ENCODE data around the gene CD99. TPM values are rescaled to one million over a fixed set of nuclear protein-coding genes. Genes with fewer than 3 reads are reported as not detected.

CD99 gene
- total and polyA plus RNA-seq, 2 experiments from 2014 or later: 28.5 to 43.1 TPM

DNA sequence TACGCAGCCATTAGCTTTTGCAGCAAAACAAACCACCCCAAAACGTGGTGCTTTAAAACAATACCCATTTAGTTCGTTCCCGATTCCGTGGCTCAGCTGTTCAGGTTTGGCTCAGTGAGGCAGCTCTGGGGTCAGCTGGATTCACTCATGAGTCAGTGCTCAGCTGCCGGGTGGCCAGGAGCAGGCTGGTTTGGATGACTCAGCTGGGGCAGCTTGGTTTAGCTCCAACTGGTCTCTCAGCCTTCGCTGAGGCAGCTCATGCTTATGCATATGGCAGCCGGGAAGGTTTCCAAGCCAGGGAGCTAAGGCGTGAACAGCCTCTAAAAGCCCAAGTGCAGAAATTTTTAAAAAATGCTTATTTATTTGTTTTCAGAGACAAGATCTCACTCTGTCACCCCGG lies 13.3 kb upstream of the CD99 start:
- H3K4me1 ChIP-seq (ENCODE audit: insufficient read depth): no peaks in the 10 kb centered on the region
- no peaks in the 10 kb centered on the region for H3K36me3 ChIP-seq (ENCODE audit: insufficient read depth)
- no peaks in the 10 kb centered on the region for H3K79me2 ChIP-seq (replicated peaks; ENCODE audit: insufficient read depth)
- Mint-ChIP-seq H3K9me3 (no peaks in the 10 kb centered on the region), H3K27ac (no peak overlapping the region), H3K36me3 (ENCODE audit: low read depth) (no peaks in the 10 kb centered on the region; the same call in 2 of the 3 replicates), H3K4me3 (no peak overlapping the region), H3K4me1 (no peaks in the 10 kb centered on the region; the same call in 2 of the 3 replicates), H3K27me3 (ENCODE audit: insufficient read depth, low read depth, poor library complexity) (no peaks in the 10 kb centered on the region)
- no peaks in the 10 kb centered on the region for H3K27me3 ChIP-seq (ENCODE audit: insufficient read depth)
- TF ChIP-seq, protein P1, sequence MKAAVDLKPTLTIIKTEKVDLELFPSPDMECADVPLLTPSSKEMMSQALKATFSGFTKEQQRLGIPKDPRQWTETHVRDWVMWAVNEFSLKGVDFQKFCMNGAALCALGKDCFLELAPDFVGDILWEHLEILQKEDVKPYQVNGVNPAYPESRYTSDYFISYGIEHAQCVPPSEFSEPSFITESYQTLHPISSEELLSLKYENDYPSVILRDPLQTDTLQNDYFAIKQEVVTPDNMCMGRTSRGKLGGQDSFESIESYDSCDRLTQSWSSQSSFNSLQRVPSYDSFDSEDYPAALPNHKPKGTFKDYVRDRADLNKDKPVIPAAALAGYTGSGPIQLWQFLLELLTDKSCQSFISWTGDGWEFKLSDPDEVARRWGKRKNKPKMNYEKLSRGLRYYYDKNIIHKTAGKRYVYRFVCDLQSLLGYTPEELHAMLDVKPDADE (IDR thresholded peaks at IDR 0.05): no peak
- TF ChIP-seq EZH2 (IDR thresholded peaks at IDR 0.05; ENCODE audit: low read depth, unreplicated experiment) (no peak), ZNF114 (CRISPR knock-in tag; IDR thresholded peaks at IDR 0.05) (no peak), CREB1 (CRISPR knock-in tag; IDR thresholded peaks at IDR 0.05; ENCODE audit: low read depth) (no peak), NANOG (IDR thresholded peaks at IDR 0.05; ENCODE audit: borderline replicate concordance) (no peak), JUNB (IDR thresholded peaks at IDR 0.05; ENCODE audit: unreplicated experiment) (no peak), ZNF331 (CRISPR knock-in tag; IDR thresholded peaks at IDR 0.05; ENCODE audit: low read depth) (no peak), POLR2AphosphoS5 (IDR thresholded peaks at IDR 0.05; ENCODE audit: low read depth) (no peak), STAT1 (IDR thresholded peaks at IDR 0.05; ENCODE audit: unreplicated experiment) (no peak), EZH2phosphoT487 (IDR thresholded peaks at IDR 0.05; ENCODE audit: unreplicated experiment) (no peak)
- TF ChIP-seq, protein P2, sequence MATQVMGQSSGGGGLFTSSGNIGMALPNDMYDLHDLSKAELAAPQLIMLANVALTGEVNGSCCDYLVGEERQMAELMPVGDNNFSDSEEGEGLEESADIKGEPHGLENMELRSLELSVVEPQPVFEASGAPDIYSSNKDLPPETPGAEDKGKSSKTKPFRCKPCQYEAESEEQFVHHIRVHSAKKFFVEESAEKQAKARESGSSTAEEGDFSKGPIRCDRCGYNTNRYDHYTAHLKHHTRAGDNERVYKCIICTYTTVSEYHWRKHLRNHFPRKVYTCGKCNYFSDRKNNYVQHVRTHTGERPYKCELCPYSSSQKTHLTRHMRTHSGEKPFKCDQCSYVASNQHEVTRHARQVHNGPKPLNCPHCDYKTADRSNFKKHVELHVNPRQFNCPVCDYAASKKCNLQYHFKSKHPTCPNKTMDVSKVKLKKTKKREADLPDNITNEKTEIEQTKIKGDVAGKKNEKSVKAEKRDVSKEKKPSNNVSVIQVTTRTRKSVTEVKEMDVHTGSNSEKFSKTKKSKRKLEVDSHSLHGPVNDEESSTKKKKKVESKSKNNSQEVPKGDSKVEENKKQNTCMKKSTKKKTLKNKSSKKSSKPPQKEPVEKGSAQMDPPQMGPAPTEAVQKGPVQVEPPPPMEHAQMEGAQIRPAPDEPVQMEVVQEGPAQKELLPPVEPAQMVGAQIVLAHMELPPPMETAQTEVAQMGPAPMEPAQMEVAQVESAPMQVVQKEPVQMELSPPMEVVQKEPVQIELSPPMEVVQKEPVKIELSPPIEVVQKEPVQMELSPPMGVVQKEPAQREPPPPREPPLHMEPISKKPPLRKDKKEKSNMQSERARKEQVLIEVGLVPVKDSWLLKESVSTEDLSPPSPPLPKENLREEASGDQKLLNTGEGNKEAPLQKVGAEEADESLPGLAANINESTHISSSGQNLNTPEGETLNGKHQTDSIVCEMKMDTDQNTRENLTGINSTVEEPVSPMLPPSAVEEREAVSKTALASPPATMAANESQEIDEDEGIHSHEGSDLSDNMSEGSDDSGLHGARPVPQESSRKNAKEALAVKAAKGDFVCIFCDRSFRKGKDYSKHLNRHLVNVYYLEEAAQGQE (IDR thresholded peaks at IDR 0.05; ENCODE audit: unreplicated experiment): no peak
- TF ChIP-seq, protein P3, sequence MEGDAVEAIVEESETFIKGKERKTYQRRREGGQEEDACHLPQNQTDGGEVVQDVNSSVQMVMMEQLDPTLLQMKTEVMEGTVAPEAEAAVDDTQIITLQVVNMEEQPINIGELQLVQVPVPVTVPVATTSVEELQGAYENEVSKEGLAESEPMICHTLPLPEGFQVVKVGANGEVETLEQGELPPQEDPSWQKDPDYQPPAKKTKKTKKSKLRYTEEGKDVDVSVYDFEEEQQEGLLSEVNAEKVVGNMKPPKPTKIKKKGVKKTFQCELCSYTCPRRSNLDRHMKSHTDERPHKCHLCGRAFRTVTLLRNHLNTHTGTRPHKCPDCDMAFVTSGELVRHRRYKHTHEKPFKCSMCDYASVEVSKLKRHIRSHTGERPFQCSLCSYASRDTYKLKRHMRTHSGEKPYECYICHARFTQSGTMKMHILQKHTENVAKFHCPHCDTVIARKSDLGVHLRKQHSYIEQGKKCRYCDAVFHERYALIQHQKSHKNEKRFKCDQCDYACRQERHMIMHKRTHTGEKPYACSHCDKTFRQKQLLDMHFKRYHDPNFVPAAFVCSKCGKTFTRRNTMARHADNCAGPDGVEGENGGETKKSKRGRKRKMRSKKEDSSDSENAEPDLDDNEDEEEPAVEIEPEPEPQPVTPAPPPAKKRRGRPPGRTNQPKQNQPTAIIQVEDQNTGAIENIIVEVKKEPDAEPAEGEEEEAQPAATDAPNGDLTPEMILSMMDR (conservative IDR thresholded peaks at IDR 0.05; ENCODE audit: low read depth in 2 of 2): no peak
- TF ChIP-seq, protein P4, sequence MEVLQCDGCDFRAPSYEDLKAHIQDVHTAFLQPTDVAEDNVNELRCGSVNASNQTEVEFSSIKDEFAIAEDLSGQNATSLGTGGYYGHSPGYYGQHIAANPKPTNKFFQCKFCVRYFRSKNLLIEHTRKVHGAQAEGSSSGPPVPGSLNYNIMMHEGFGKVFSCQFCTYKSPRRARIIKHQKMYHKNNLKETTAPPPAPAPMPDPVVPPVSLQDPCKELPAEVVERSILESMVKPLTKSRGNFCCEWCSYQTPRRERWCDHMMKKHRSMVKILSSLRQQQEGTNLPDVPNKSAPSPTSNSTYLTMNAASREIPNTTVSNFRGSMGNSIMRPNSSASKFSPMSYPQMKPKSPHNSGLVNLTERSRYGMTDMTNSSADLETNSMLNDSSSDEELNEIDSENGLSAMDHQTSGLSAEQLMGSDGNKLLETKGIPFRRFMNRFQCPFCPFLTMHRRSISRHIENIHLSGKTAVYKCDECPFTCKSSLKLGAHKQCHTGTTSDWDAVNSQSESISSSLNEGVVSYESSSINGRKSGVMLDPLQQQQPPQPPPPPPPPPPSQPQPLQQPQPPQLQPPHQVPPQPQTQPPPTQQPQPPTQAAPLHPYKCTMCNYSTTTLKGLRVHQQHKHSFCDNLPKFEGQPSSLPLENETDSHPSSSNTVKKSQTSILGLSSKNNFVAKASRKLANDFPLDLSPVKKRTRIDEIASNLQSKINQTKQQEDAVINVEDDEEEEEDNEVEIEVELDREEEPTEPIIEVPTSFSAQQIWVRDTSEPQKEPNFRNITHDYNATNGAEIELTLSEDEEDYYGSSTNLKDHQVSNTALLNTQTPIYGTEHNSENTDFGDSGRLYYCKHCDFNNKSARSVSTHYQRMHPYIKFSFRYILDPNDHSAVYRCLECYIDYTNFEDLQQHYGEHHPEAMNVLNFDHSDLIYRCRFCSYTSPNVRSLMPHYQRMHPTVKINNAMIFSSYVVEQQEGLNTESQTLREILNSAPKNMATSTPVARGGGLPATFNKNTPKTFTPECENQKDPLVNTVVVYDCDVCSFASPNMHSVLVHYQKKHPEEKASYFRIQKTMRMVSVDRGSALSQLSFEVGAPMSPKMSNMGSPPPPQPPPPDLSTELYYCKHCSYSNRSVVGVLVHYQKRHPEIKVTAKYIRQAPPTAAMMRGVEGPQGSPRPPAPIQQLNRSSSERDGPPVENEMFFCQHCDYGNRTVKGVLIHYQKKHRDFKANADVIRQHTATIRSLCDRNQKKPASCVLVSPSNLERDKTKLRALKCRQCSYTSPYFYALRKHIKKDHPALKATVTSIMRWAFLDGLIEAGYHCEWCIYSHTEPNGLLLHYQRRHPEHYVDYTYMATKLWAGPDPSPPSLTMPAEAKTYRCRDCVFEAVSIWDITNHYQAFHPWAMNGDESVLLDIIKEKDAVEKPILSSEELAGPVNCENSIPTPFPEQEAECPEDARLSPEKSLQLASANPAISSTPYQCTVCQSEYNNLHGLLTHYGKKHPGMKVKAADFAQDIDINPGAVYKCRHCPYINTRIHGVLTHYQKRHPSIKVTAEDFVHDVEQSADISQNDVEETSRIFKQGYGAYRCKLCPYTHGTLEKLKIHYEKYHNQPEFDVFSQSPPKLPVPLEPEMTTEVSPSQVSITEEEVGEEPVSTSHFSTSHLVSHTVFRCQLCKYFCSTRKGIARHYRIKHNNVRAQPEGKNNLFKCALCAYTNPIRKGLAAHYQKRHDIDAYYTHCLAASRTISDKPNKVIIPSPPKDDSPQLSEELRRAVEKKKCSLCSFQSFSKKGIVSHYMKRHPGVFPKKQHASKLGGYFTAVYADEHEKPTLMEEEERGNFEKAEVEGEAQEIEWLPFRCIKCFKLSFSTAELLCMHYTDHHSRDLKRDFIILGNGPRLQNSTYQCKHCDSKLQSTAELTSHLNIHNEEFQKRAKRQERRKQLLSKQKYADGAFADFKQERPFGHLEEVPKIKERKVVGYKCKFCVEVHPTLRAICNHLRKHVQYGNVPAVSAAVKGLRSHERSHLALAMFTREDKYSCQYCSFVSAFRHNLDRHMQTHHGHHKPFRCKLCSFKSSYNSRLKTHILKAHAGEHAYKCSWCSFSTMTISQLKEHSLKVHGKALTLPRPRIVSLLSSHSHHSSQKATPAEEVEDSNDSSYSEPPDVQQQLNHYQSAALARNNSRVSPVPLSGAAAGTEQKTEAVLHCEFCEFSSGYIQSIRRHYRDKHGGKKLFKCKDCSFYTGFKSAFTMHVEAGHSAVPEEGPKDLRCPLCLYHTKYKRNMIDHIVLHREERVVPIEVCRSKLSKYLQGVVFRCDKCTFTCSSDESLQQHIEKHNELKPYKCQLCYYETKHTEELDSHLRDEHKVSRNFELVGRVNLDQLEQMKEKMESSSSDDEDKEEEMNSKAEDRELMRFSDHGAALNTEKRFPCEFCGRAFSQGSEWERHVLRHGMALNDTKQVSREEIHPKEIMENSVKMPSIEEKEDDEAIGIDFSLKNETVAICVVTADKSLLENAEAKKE (CRISPR knock-in tag; IDR thresholded peaks at IDR 0.05): no peak
- no peak overlapping the region for H2AFZ ChIP-seq
- no peaks in the 10 kb centered on the region for H3K9me2 ChIP-seq (ENCODE audit: insufficient read depth)
- H3K4me2 ChIP-seq: no peak overlapping the region
- no peaks in the 10 kb centered on the region for H3F3A ChIP-seq (replicated peaks; ENCODE audit: low read depth)
- H4K20me1 ChIP-seq (replicated peaks; ENCODE audit: insufficient read depth): no peaks in the 10 kb centered on the region
- no peak overlapping the region for H3K4me3 ChIP-seq
- DNase-seq (ENCODE audit: low spot score) (no peak), ATAC-seq (no peak)
- H3K27ac ChIP-seq (ENCODE audit: low read depth): no peak overlapping the region
